Gastroesophageal sphincter (tissue), 4 donors: ENCODE data around the gene ATRIP. TPM values are rescaled to one million over a fixed set of nuclear protein-coding genes. Genes with fewer than 3 reads are reported as not detected.

Source experiments
- ATAC-seq: fragments of 150-250 bp; one replicate; pipeline ENCODE4 v1.9.1; 2016; ENCODE audit warnings: mild to moderate bottlenecking, moderate library complexity
- H3K27ac ChIP-seq, 4 donors: fragments of 200-600 bp; sonication (generic) in 3 of 4; 1 replicate in 3 of 4; 2 replicates in 1 of 4; pipeline ENCODE4 v1.5.1; 2016 to 2019
- H3K27me3 ChIP-seq: fragments of 200-600 bp; sonication (generic); one replicate; pipeline ENCODE4 v1.5.1; 2019
- H3K36me3 ChIP-seq, 2 donors: fragments of 200-600 bp; sonication (generic); one replicate each; pipeline ENCODE4 v1.5.1; 2019; ENCODE audit warnings: control low read depth in 1 of 2
- H3K4me1 ChIP-seq, 3 donors: fragments of 200-600 bp; sonication (generic); 1 replicate in 2 of 3; 2 replicates in 1 of 3; pipeline ENCODE4 v1.5.1; 2016 to 2019; ENCODE audit warnings: control low read depth in 2 of 3
- H3K4me3 ChIP-seq, 2 donors: fragments of 200-600 bp; sonication (generic); one replicate each; pipeline ENCODE4 v1.5.1; 2019; ENCODE audit warnings: mild to moderate bottlenecking in 1 of 2, moderate library complexity in 1 of 2
- H3K9me3 ChIP-seq, 3 donors: fragments of 200-600 bp; sonication (generic); one replicate each; pipeline ENCODE4 v1.5.1; 2017 to 2019; ENCODE audit warnings: control low read depth in 2 of 3
- EP300 ChIP-seq: sonication (generic); formaldehyde crosslinking; IDR thresholded peaks from one replicate; pipeline ENCODE4 v1.6.1; 2017; ENCODE audit warnings: antibody characterized with exemption, mild to moderate bottlenecking
- POLR2A ChIP-seq, 2 donors: fragments of 450-650 bp; IDR thresholded peaks; one replicate each; pipeline ENCODE4 v1.6.1; 2017; ENCODE audit warnings: antibody characterized with exemption in 2 of 2, mild to moderate bottlenecking in 2 of 2, moderate library complexity in 1 of 2
- POLR2AphosphoS5 ChIP-seq: sonication (generic); formaldehyde crosslinking; IDR thresholded peaks from one replicate; pipeline ENCODE4 v1.6.1; 2017; ENCODE audit warnings: antibody characterized with exemption
- WGBS, 2 donors: methylation state at CpG; one replicate each; pipeline ENCODE4 v1.1.5; 2018; ENCODE audit warnings: low coverage in 1 of 2; 5-methylcytosine and 5-hydroxymethylcytosine counted together
- total RNA-seq, 4 donors: library from RNA; depleted of rRNA; stranded (reverse); fragments of >200 nt; gene quantifications; one replicate each; pipeline ENCODE4 v1.1.0, GENCODE V29; 2016
- TF ChIP-seq, protein P1 (sequence below), 4 experiments: fragments of 200-600 bp in 2 of 4; fragments of 450-650 bp in 2 of 4; sonication (generic) in 1 of 4; IDR thresholded peaks; one replicate each; pipeline ENCODE4 v1.5.1; 2017 to 2019; ENCODE audit warnings: antibody characterized with exemption in 4 of 4, mild to moderate bottlenecking in 2 of 4, moderate library complexity in 2 of 4

The ATRIP gene
- total RNA-seq, 4 donors from 2014 or later: 3.0 to 6.8 (median 5.2) TPM

- Histone ChIP-seq H3K36me3 (peaks cover 0 to 33% of the 10 kb centered on the region in 2 donors), H3K27me3 (no peaks in the 10 kb centered on the region), H3K4me3 (peak overlapping the region in 1 of 2 donors; percentile 79), H3K4me1 (peaks cover 0 to 33% (median 17%) of the 10 kb centered on the region in 3 donors), H3K27ac (peak overlapping the region; percentile 90 to 95 (median 94)), H3K9me3 (no peaks in the 10 kb centered on the region)
- TF ChIP-seq POLR2A (IDR thresholded peaks at IDR 0.05): no peak
- TF ChIP-seq EP300: no peak
- TF ChIP-seq POLR2AphosphoS5: no peak
- TF ChIP-seq, protein P1, sequence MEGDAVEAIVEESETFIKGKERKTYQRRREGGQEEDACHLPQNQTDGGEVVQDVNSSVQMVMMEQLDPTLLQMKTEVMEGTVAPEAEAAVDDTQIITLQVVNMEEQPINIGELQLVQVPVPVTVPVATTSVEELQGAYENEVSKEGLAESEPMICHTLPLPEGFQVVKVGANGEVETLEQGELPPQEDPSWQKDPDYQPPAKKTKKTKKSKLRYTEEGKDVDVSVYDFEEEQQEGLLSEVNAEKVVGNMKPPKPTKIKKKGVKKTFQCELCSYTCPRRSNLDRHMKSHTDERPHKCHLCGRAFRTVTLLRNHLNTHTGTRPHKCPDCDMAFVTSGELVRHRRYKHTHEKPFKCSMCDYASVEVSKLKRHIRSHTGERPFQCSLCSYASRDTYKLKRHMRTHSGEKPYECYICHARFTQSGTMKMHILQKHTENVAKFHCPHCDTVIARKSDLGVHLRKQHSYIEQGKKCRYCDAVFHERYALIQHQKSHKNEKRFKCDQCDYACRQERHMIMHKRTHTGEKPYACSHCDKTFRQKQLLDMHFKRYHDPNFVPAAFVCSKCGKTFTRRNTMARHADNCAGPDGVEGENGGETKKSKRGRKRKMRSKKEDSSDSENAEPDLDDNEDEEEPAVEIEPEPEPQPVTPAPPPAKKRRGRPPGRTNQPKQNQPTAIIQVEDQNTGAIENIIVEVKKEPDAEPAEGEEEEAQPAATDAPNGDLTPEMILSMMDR (IDR thresholded peaks at IDR 0.05): no peak
- ATAC-seq: no peak
- 60% methylated on average over 1 of the region's 6 CpGs; no CpG with 5 or more reads in 1 of the 2 donors for WGBS, 2 donors
Observed at GRCh38 chr3:48502728-48503168, 56.2 kb downstream of the ATRIP start.

DNA sequence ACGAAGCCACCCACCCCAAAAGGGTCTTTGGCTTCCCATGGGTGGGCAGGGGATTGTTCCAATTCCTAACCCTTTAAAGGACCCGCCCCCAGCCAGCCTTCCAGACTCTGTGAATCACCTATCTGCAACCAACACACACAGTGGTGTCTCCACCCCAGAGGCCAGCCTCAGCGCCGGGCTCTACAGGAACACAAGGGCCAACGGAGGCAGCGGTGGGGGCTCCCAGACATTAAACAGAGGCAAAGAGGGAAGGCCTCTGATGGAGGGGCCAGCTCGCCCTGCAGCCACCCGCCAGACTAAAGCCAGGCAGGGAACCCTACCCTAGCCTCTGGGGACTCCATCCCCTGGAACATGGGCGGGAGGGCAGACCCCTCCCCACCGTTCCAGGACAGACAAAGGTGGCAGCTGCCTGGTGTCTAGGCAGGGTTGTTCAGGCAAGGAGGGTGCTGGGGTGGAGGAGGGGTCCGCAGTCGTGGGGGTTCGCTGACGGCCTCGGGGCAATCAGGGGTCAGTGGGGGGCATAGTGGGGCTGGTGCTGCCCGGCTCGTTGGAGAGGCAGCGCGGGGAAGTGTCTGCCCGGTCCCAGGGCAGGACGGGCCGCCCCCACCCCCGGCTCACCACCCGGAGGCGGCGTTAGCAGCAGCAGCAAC is 57.0 kb downstream of the ATRIP start:
- Histone ChIP-seq H3K36me3 (peaks cover 0 to 25% of the 10 kb centered on the region in 2 donors), H3K9me3 (no peaks in the 10 kb centered on the region), H3K27me3 (no peaks in the 10 kb centered on the region), H3K4me1 (peaks cover 0 to 33% (median 17%) of the 10 kb centered on the region in 3 donors), H3K4me3 (peak overlapping the region; percentile 62 to 79), H3K27ac (peak overlapping the region; percentile 90 to 95 (median 94))
- WGBS, 2 donors: 0% methylated on average over 1 of the region's 26 CpGs; no CpG with 5 or more reads in 1 of the 2 donors
- TF ChIP-seq POLR2AphosphoS5 (peak; percentile 67), POLR2A (IDR thresholded peaks at IDR 0.05) (peak in 1 of 2 donors; percentile 18)
- TF ChIP-seq, protein P1 (IDR thresholded peaks at IDR 0.05): no peak
- ATAC-seq: peak; percentile 60

- Histone ChIP-seq H3K36me3 (peaks cover 0 to 17% of the 10 kb centered on the region in 2 donors), H3K27ac (peak within 1 kb of the TSS; percentile 90 to 95 (median 94)), H3K9me3 (no peaks in the 10 kb centered on the region), H3K27me3 (no peaks in the 10 kb centered on the region), H3K4me3 (peak within 1 kb of the TSS; percentile 62 to 79), H3K4me1 (peaks cover 0 to 33% (median 17%) of the 10 kb centered on the region in 3 donors)
- TF ChIP-seq EP300 (no peak), POLR2A (IDR thresholded peaks at IDR 0.05) (peak; percentile 59 to 69), POLR2AphosphoS5 (peak; percentile 80)
- TF ChIP-seq, protein P1 (IDR thresholded peaks at IDR 0.05): peak in 1 of 4 experiments; percentile 13
- ATAC-seq: peak; percentile 86
- WGBS, 2 donors: 0% methylated on average over 1 of the region's 66 CpGs; no CpG with 5 or more reads in 1 of the 2 donors
Observed at GRCh38 chr3:48504051-48504946, 57.8 kb downstream of the ATRIP start, which contains the start of gene SHISA5. SHISA5 (minus strand) TSS chr3:48504174; CDS start chr3:48504094, 80 bp downstream.

DNA sequence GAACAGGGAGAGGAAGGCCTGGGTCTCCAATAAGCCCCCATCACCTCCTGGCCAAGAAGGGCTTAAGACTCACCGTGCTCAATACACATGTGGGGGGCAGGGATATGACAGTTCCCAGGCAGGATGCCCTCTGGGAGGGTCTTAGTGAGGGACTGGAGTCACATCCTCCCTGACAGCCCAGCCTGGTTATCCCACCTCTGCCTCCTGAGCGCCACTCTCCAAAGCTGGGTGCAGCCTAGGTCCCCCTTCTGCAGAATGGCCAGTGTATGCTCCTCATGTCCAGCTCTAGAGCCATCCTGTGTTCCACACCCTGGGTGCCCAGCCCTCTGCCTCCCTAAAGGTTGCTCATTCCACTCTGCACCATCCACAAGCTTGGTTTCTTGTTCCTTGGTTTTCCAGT is 58.6 kb downstream of the ATRIP start:
- Histone ChIP-seq H3K27ac (peak overlapping the region; percentile 90 to 95 (median 94)), H3K4me1 (peaks cover 0 to 33% (median 17%) of the 10 kb centered on the region in 3 donors), H3K36me3 (peaks cover 0 to 9% of the 10 kb centered on the region in 2 donors), H3K9me3 (no peaks in the 10 kb centered on the region), H3K4me3 (no peak overlapping the region), H3K27me3 (no peaks in the 10 kb centered on the region)
- no CpG with 5 or more reads among the region's 2 CpGs for WGBS, 2 donors
- no peak for ATAC-seq
- no peak for TF ChIP-seq POLR2AphosphoS5
- TF ChIP-seq POLR2A (IDR thresholded peaks at IDR 0.05): no peak

GRCh38 chr3:48505968-48506504 is 59.5 kb downstream of the ATRIP start:
- no peak overlapping the region for H3K27ac ChIP-seq
- no peaks in the 10 kb centered on the region for H3K27me3 ChIP-seq

More at GRCh38 chr3:48505968-48506504, 59.5 kb downstream of the ATRIP start:
- Histone ChIP-seq H3K4me3 (no peak overlapping the region), H3K4me1 (peaks cover 0 to 33% (median 17%) of the 10 kb centered on the region in 3 donors), H3K36me3 (no peaks in the 10 kb centered on the region), H3K9me3 (no peaks in the 10 kb centered on the region)
- WGBS, 2 donors: 90 to 98% methylated on average over 5 of the region's 6 CpGs
- no peak for TF ChIP-seq POLR2AphosphoS5
- TF ChIP-seq, protein P1 (IDR thresholded peaks at IDR 0.05): no peak
- no peak for ATAC-seq
